ENCODE data around the gene ZBTB17.

ZBTB17 gene

DNA sequence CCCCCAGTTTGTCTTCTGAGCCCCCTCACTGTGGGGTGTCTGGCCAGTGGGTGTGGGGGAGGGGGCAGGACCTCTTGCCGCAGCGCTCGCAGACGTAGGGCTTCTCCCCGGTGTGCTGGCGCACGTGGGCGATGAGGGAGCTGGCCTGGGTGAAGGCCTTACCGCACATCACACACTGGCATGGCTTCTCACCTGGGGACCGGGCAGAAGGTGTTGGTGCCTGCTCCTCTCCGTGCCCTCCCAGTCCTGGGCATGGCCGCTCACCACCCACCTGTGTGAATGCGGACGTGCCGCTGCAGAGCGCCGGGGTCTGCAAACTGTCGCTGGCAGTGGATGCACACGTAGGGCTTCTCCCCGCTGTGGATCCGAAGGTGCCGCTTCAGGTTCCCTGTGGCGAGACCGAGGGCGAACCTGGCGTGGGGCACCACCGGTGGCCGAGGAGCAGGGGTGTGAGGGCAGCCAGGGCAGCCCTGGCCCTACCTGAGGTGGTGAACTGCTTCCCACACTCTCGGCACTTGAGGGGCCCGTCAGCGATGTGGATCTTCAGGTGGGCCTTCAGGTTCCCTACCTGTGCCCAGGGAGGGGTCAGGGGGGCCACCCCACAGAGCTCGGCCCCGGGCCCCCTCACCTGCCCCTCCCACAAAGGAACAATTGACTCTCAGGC, 32.4 kb downstream of the ZBTB17 start:
- TF ChIP-seq EZH2phosphoT487 (IDR thresholded peaks at IDR 0.05; ENCODE audit: low read depth) (no peak), CTCF (IDR thresholded peaks at IDR 0.05; ENCODE audit: low read depth, low read length) (no peak)
- Histone ChIP-seq H3K4me1 (ENCODE audit: low read length) (peaks cover 10% of the 10 kb centered on the region), H3K4me2 (ENCODE audit: low read length) (no peak overlapping the region), H4K20me1 (ENCODE audit: insufficient read depth, low read length) (no peaks in the 10 kb centered on the region), H2AFZ (ENCODE audit: low read depth, low read length) (no peak overlapping the region), H3K27ac (ENCODE audit: low read length) (no peak overlapping the region), H3K79me2 (ENCODE audit: low read length) (peaks cover 4% of the 10 kb centered on the region; the same call in 1 of the 2 replicates), H3K36me3 (replicated peaks; ENCODE audit: low read depth, low read length) (peaks cover 22% of the 10 kb centered on the region), H3K4me3 (ENCODE audit: low read length) (no peak overlapping the region), H3K9me3 (ENCODE audit: insufficient read depth, low read length) (no peaks in the 10 kb centered on the region), H3K9ac (ENCODE audit: low read length) (no peak overlapping the region), H3K27me3 (ENCODE audit: low read depth, low read length) (no peaks in the 10 kb centered on the region)

DNA sequence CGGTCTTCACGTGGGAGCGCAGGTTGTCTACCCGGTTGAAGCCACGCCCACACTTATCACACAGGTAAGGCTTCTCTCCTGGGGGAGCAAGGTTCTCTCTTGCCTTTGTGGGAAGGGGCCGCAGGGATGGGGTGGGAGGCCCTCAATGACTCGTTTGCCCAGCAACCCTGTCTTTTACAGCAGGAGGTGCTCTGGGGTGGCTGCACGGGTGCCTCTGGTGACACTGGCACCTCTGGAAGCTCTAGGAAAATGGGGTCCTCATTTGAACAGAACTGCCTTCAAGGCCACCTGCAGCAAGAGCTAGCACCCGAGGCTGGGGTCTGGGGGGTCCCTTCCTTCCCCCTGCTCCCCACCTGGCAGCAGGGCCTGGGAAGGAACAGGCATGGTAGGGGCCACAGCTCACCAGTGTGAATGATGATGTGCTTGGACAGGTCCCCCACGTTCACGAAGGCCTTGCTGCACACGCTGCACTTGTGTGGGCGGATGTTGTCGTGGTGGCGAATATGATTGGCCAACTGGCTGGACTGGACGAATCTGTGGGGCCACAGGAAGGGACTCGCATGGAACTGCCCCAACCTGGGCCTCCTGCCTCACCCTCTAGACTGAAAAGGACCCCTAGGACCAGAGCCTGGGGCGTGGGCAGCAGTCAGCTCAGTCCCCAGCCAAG, 33.1 kb downstream of the ZBTB17 start:
- Histone ChIP-seq H3K27me3 (ENCODE audit: low read depth, low read length) (no peaks in the 10 kb centered on the region), H2AFZ (ENCODE audit: low read depth, low read length) (no peak overlapping the region), H3K79me2 (ENCODE audit: low read length) (peaks cover under 1% of the 10 kb centered on the region; the same call in 1 of the 2 replicates), H3K4me2 (ENCODE audit: low read length) (no peak overlapping the region), H3K9ac (ENCODE audit: low read length) (no peak overlapping the region), H4K20me1 (ENCODE audit: insufficient read depth, low read length) (no peaks in the 10 kb centered on the region), H3K36me3 (replicated peaks; ENCODE audit: low read depth, low read length) (peaks cover 24% of the 10 kb centered on the region), H3K27ac (ENCODE audit: low read length) (no peak overlapping the region), H3K4me3 (ENCODE audit: low read length) (no peak overlapping the region), H3K4me1 (ENCODE audit: low read length) (peaks cover 4% of the 10 kb centered on the region), H3K9me3 (ENCODE audit: insufficient read depth, low read length) (no peaks in the 10 kb centered on the region)
- no peak for TF ChIP-seq CTCF (IDR thresholded peaks at IDR 0.05; ENCODE audit: low read depth, low read length)
- TF ChIP-seq EZH2phosphoT487 (IDR thresholded peaks at IDR 0.05; ENCODE audit: low read depth) = no peak

GRCh38 chr1:15941899-15942660, 33.8 kb downstream of the ZBTB17 start:
- Histone ChIP-seq H3K27me3 (ENCODE audit: low read depth, low read length) (no peaks in the 10 kb centered on the region), H3K4me2 (ENCODE audit: low read length) (no peak overlapping the region), H3K9me3 (ENCODE audit: insufficient read depth, low read length) (no peaks in the 10 kb centered on the region), H3K9ac (ENCODE audit: low read length) (no peak overlapping the region), H3K27ac (ENCODE audit: low read length) (no peak overlapping the region), H4K20me1 (ENCODE audit: insufficient read depth, low read length) (no peaks in the 10 kb centered on the region), H3K79me2 (ENCODE audit: low read length) (no peaks in the 10 kb centered on the region), H3K36me3 (replicated peaks; ENCODE audit: low read depth, low read length) (peaks cover 20% of the 10 kb centered on the region), H2AFZ (ENCODE audit: low read depth, low read length) (no peak overlapping the region), H3K4me1 (ENCODE audit: low read length) (no peaks in the 10 kb centered on the region), H3K4me3 (ENCODE audit: low read length) (no peak overlapping the region)
- TF ChIP-seq EZH2phosphoT487 (IDR thresholded peaks at IDR 0.05; ENCODE audit: low read depth) = no peak
- no peak for TF ChIP-seq CTCF (IDR thresholded peaks at IDR 0.05; ENCODE audit: low read depth, low read length)
